ENCODE measurements around the gene TMEM131L. TPM values are rescaled to one million over a fixed set of nuclear protein-coding genes. Genes with fewer than 3 reads are reported as not detected.

TMEM131L gene
- polyA plus RNA-seq, 12 donors, result 39.8 to 71.7 (median 54.0) TPM; not detected in 1

GRCh38 chr4:153610623-153611376 lies 144.6 kb downstream of the TMEM131L start:
- DNase-seq, result no peak

GRCh38 chr4:153611679-153612078 lies 145.5 kb downstream of the TMEM131L start:
- no peak for DNase-seq

GRCh38 chr4:153612878-153613277 lies 146.7 kb downstream of the TMEM131L start:
- no peak for DNase-seq

- DNase-seq, result no peak
These were observed 149.9 kb downstream of the TMEM131L start for GRCh38 chr4:153616006-153616555.

- no peak for DNase-seq
These were observed 152.7 kb downstream of the TMEM131L start for GRCh38 chr4:153618833-153619232.

GRCh38 chr4:153619811-153620210 lies 153.7 kb downstream of the TMEM131L start:
- no peak for DNase-seq

- no peak for DNase-seq
These were observed 154.2 kb downstream of the TMEM131L start for GRCh38 chr4:153620352-153620751.

- no peak for DNase-seq
These were observed 155.9 kb downstream of the TMEM131L start for GRCh38 chr4:153622093-153622492.

GRCh38 chr4:153622778-153623240 lies 156.6 kb downstream of the TMEM131L start:
- no peak for DNase-seq

GRCh38 chr4:153623491-153623890 lies 157.3 kb downstream of the TMEM131L start:
- DNase-seq, result no peak

- no peak for DNase-seq
These were observed 162.7 kb downstream of the TMEM131L start for GRCh38 chr4:153628796-153629315.

- DNase-seq, result no peak
These were observed 163.6 kb downstream of the TMEM131L start for GRCh38 chr4:153629776-153630175.

GRCh38 chr4:153634738-153635353 lies 168.7 kb downstream of the TMEM131L start:
- DNase-seq, result no peak

GRCh38 chr4:153635846-153636245 lies 169.7 kb downstream of the TMEM131L start:
- no peak for DNase-seq

GRCh38 chr4:153637201-153637600 lies 171.0 kb downstream of the TMEM131L start:
- no peak for DNase-seq

GRCh38 chr4:153638011-153638410 lies 171.9 kb downstream of the TMEM131L start:
- DNase-seq, result no peak

- no peak for DNase-seq
These were observed 172.8 kb downstream of the TMEM131L start for GRCh38 chr4:153638999-153639398.

- DNase-seq, result no peak
These were observed 174.0 kb downstream of the TMEM131L start for GRCh38 chr4:153639833-153640802.

GRCh38 chr4:153641532-153641931 lies 175.4 kb downstream of the TMEM131L start:
- no peak for DNase-seq

GRCh38 chr4:153643406-153644383 lies 177.5 kb downstream of the TMEM131L start:
- no peak for DNase-seq
